Neural crest cell (in vitro differentiated cells): ENCODE measurements around the gene ZNF541. TPM values are rescaled to one million over a fixed set of nuclear protein-coding genes. Genes with fewer than 3 reads are reported as not detected.

Experiments used
- DNase-seq: peaks from one replicate; pipeline ENCODE4 v3.0.0; 2021; ENCODE audit warnings: low read depth, mixed read lengths, low spot score
- H3K27ac Mint-ChIP-seq: one replicate; pipeline ENCODE4 v1.8.0; 2021; ENCODE audit warnings: mild to moderate bottlenecking, mixed read lengths; ENCODE audit not compliant: unreplicated experiment
- H3K27me3 Mint-ChIP-seq: 2 replicates; pipeline ENCODE4 v1.8.0; 2021; ENCODE audit warnings: low read depth, mild to moderate bottlenecking, mixed read lengths
- H3K36me3 Mint-ChIP-seq: 2 replicates; pipeline ENCODE4 v1.8.0; 2021; ENCODE audit warnings: low read depth, mild to moderate bottlenecking, mixed read lengths
- H3K4me1 Mint-ChIP-seq: 2 replicates; pipeline ENCODE4 v1.8.0; 2021; ENCODE audit warnings: mixed read lengths
- H3K4me3 Mint-ChIP-seq: one replicate; pipeline ENCODE4 v1.8.0; 2021; ENCODE audit warnings: mild to moderate bottlenecking, mixed read lengths
- H3K9me3 Mint-ChIP-seq: 2 replicates; pipeline ENCODE4 v1.8.0; 2021; ENCODE audit warnings: mixed read lengths
- CTCF ChIP-seq: fragments of 200-600 bp; sonication (generic); conservative IDR thresholded peaks from 2 replicates; pipeline ENCODE4 v1.5.0; 2021; ENCODE audit warnings: antibody characterized with exemption, mild to moderate bottlenecking
- total RNA-seq: library from RNA; stranded (reverse); gene quantifications from 2 replicates; pipeline ENCODE4 v1.2.1, GENCODE V29; 2021

The ZNF541 gene
- total RNA-seq, 1 donor from 2014 or later = not detected

- Mint-ChIP-seq H3K4me1 (no peaks in the 10 kb centered on the region), H3K27ac (no peak overlapping the region), H3K27me3 (peaks cover 2% of the 10 kb centered on the region), H3K9me3 (no peaks in the 10 kb centered on the region), H3K4me3 (no peak overlapping the region), H3K36me3 (no peaks in the 10 kb centered on the region)
- no peak for TF ChIP-seq CTCF
- no peak for DNase-seq
Measured at GRCh38 chr19:47539747-47540311, 33.1 kb downstream of the ZNF541 start.

GRCh38 chr19:47538812-47539211 is 34.1 kb downstream of the ZNF541 start:
- Mint-ChIP-seq H3K4me3 (no peak overlapping the region), H3K36me3 (no peaks in the 10 kb centered on the region), H3K27me3 (peaks cover 2% of the 10 kb centered on the region), H3K4me1 (no peaks in the 10 kb centered on the region), H3K9me3 (no peaks in the 10 kb centered on the region), H3K27ac (no peak overlapping the region)
- no peak for TF ChIP-seq CTCF
- no peak for DNase-seq

- no peak for DNase-seq
- Mint-ChIP-seq H3K27me3 (peaks cover 2% of the 10 kb centered on the region), H3K9me3 (no peaks in the 10 kb centered on the region), H3K4me1 (no peaks in the 10 kb centered on the region), H3K27ac (no peak overlapping the region), H3K36me3 (no peaks in the 10 kb centered on the region), H3K4me3 (no peak overlapping the region)
- no peak for TF ChIP-seq CTCF
Measured at GRCh38 chr19:47537493-47537892, 35.5 kb downstream of the ZNF541 start.

- Mint-ChIP-seq H3K9me3 (no peaks in the 10 kb centered on the region), H3K27ac (no peak overlapping the region), H3K36me3 (no peaks in the 10 kb centered on the region), H3K4me3 (no peak overlapping the region), H3K4me1 (no peaks in the 10 kb centered on the region), H3K27me3 (peaks cover 2% of the 10 kb centered on the region)
- TF ChIP-seq CTCF = no peak
- DNase-seq = no peak
Measured at GRCh38 chr19:47534628-47535027, 38.3 kb downstream of the ZNF541 start.

GRCh38 chr19:47531640-47532387 is 41.1 kb downstream of the ZNF541 start:
- no peak for TF ChIP-seq CTCF

More at GRCh38 chr19:47531640-47532387, 41.1 kb downstream of the ZNF541 start:
- Mint-ChIP-seq H3K27ac (no peak overlapping the region), H3K4me1 (no peaks in the 10 kb centered on the region), H3K4me3 (no peak overlapping the region), H3K27me3 (no peaks in the 10 kb centered on the region), H3K36me3 (no peaks in the 10 kb centered on the region), H3K9me3 (no peaks in the 10 kb centered on the region)
- DNase-seq = no peak
